Spleen (tissue), 7 donors: ENCODE measurements around the gene AGMO.

Experiments
- POLR2A ChIP-seq, 3 donors: fragments of 450-650 bp; IDR thresholded peaks; one replicate each; pipeline ENCODE4 v1.5.1; 2017; ENCODE audit warnings: antibody characterized with exemption in 3 of 3, mild to moderate bottlenecking in 1 of 3
- POLR2AphosphoS5 ChIP-seq, 3 donors: sonication (generic); formaldehyde crosslinking; IDR thresholded peaks; one replicate each; pipeline ENCODE4 v1.5.1; 2017; ENCODE audit warnings: antibody characterized with exemption in 3 of 3
- TF ChIP-seq, protein P1 (sequence below), 11 experiments: fragments of 200-600 bp in 7 of 11; fragments of 450-650 bp in 4 of 11; sonication (generic) in 4 of 11; IDR thresholded peaks in 8 of 11; conservative IDR thresholded peaks in 3 of 11; 1 replicate in 7 of 11; 2 replicates in 4 of 11; pipeline versions ENCODE4 v1.4.0 to v1.8.0; 2016 to 2021; ENCODE audit warnings: antibody characterized with exemption in 11 of 11, inconsistent platforms in 4 of 11, mild to moderate bottlenecking in 1 of 11
- donor health status: DM: no; HTN: no; CAD: no; lungs with moderate emphysema.
- donor health status: DM: no; HTN: no; CAD: no.
- donor health status: DM: no; HTN: no; CAD: no.

DNA sequence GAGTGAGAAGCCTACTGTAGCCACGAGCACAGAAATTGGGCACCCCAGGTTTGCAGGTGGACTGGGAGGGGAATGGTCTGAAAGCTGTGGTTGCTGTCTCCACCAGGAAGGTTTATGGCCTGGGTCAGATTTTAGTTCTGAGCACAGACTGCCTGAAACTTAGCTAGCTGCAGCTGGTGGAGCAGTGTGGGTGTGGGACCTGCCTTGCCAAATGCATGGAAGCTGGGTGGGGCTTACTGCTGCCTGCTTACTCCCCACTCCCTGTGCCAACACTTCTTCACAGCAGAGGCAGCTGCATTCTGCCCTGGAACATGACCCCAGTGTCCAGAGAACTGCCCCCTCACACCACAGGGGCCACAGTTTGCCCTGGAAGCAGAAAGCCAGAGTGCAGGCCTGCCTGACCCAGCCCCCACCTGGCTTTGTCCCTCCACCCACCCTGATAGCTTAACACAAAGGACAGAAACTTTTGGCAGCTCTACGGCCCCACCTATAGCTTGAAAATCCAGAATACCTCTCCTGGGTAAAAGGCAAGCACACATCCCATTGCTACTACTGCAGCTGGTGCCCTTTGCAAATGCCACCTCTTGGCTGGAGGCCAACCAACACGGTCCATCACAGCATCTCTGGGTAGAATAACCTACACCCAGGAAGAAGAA lies 281.6 kb downstream of the AGMO start:
- TF ChIP-seq, protein P1, sequence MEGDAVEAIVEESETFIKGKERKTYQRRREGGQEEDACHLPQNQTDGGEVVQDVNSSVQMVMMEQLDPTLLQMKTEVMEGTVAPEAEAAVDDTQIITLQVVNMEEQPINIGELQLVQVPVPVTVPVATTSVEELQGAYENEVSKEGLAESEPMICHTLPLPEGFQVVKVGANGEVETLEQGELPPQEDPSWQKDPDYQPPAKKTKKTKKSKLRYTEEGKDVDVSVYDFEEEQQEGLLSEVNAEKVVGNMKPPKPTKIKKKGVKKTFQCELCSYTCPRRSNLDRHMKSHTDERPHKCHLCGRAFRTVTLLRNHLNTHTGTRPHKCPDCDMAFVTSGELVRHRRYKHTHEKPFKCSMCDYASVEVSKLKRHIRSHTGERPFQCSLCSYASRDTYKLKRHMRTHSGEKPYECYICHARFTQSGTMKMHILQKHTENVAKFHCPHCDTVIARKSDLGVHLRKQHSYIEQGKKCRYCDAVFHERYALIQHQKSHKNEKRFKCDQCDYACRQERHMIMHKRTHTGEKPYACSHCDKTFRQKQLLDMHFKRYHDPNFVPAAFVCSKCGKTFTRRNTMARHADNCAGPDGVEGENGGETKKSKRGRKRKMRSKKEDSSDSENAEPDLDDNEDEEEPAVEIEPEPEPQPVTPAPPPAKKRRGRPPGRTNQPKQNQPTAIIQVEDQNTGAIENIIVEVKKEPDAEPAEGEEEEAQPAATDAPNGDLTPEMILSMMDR (IDR thresholded peaks at IDR 0.05 in 8 of 11, conservative IDR thresholded peaks at IDR 0.05 in 3 of 11) = no peak
- TF ChIP-seq POLR2A (IDR thresholded peaks at IDR 0.05) = no peak
- no peak for TF ChIP-seq POLR2AphosphoS5 (IDR thresholded peaks at IDR 0.05)
